ENCODE data around the gene TEAD1.

DNA sequence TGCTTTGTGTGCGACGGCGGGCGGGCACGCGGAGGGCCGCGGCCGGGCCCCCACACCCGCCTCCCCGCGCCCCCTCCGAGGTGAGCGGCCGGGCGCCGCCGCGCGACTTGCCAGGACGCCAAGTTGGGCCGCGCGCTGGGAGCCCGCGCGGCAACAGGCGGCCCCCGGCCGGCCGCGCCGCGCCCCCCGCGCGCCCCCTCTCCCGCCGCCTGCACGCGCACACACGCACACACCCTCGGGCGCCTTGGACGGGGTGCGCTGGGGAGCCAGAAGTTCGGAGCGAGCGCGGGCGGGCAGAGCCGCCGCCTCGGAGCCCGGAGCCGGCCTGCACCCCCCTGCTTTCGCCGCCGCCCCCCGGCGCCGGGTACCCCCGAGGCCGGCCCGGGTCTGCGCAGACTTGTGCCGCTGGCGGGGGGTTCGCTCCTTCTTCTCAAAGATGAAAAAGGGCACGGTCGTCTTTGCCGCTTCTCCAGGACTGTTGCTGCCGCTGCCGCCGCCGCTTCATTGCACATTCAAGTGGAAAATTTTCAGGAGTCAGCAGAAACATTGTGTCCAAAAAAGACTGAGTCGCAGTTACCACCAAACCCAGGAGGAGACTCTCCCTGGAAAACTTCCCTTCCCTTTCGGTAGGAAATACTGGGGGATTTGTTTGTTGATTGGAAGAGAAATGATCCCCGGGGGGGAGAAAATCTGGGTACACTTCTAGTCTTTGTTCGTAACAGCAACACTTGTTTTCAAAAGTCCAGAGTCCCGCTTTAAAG is 895 bp downstream of the TEAD1 start:
- TF ChIP-seq SIN3A (IDR thresholded peaks at IDR 0.05; ENCODE audit: low read depth, low read length) (no peak), EZH2 (IDR thresholded peaks at IDR 0.05; ENCODE audit: borderline replicate concordance, control insufficient read depth, low read depth, low read length) (no peak)
